K562 (cell line): ENCODE data around the gene WFDC1. TPM values are rescaled to one million over a fixed set of nuclear protein-coding genes. Genes with fewer than 3 reads are reported as not detected.

Experiments
- ATAC-seq: fragments of 200-7000 bp; cut with Tn5 transposase; 3 replicates; pipeline ENCODE4 v1.9.1; 2020; ENCODE audit warnings: moderate library complexity
- BruUV-seq: library from RNA; stranded (reverse); fragments of 400-500 nt; replicated peaks from 2 replicates; lab custom pipeline; 2021; lab: Mats Ljungman, UMichigan
- CTCF ChIA-PET: fragments of 300-600 bp; formaldehyde crosslinking; extraction: SDS; loops from one replicate; lab custom pipeline; 2021; ENCODE audit warnings: low intra/inter-chr PET ratio; lab: Yijun Ruan, JAX
- POLR2A ChIA-PET: fragments of 300-600, 350-650 bp; sonication (Branson Sonifier 250); formaldehyde crosslinking; extraction: SDS; loops from one replicate; lab custom pipeline; 2021; ENCODE audit warnings: antibody characterized with exemption, inconsistent platforms; lab: Yijun Ruan, JAX
- DNase-seq, 4 experiments: peaks; one replicate each; pipeline versions ENCODE4 v3.0.0 to v3.0.0-alpha.2; 2011 to 2018; ENCODE audit warnings: low spot score in 3 of 4, mixed read lengths in 3 of 4; ENCODE audit errors: extremely low read depth in 1 of 4
- FAIRE-seq: peaks from 2 replicates; lab custom pipeline; 2011; peaks lifted over from hg19 to GRCh38; lab: Jason Lieb, UNC
- H2AFZ ChIP-seq: 2 replicates; pipeline ENCODE4 v1.6.0; 2011; ENCODE audit warnings: low read depth, low read length, control low read depth, inconsistent platforms
- H3K27ac ChIP-seq: fragments of 200-600 bp; 3 replicates; pipeline ENCODE4 v1.8.0; 2011; ENCODE audit warnings: low read depth, mild to moderate bottlenecking, control low read depth, inconsistent platforms, low read length, moderate library complexity, mixed read lengths; ENCODE audit errors: extremely low read depth
- H3K27me3 ChIP-seq, 2 experiments: fragments of 300-600 bp in 1 of 2; 2 replicates in 1 of 2; 3 replicates in 1 of 2; pipeline versions ENCODE4 v1.6.0 to v1.8.0; 2011; ENCODE audit warnings: inconsistent platforms in 2 of 2, low read length in 2 of 2, mild to moderate bottlenecking in 1 of 2, mixed read lengths in 1 of 2, moderate library complexity in 1 of 2; ENCODE audit not compliant: control insufficient read depth in 2 of 2, insufficient read depth in 2 of 2
- H3K36me3 ChIP-seq: fragments of 300-600 bp; 3 replicates; pipeline ENCODE4 v1.8.0; 2011; ENCODE audit warnings: mild to moderate bottlenecking, low read length, inconsistent platforms; ENCODE audit not compliant: control insufficient read depth, insufficient read depth
- H3K4me1 ChIP-seq, 2 experiments: fragments of 200-600 bp in 1 of 2; replicated peaks in 1 of 2; 2 replicates in 1 of 2; 3 replicates in 1 of 2; pipeline versions ENCODE4 v1.5.1 to v1.8.0; 2011; ENCODE audit warnings: inconsistent platforms in 2 of 2, low read length in 2 of 2, mild to moderate bottlenecking in 1 of 2, mixed read lengths in 1 of 2, moderate library complexity in 1 of 2; ENCODE audit not compliant: control insufficient read depth in 2 of 2, insufficient read depth in 2 of 2
- H3K4me2 ChIP-seq: 2 replicates; pipeline ENCODE4 v1.6.1; 2011; ENCODE audit warnings: low read length, control low read depth, inconsistent platforms, mixed read lengths; ENCODE audit not compliant: insufficient read depth
- H3K4me3 ChIP-seq: fragments of 200-600 bp; sonication (generic), shearing (Covaris generic); 2 replicates; pipeline ENCODE4 v1.5.1; 2016; ENCODE audit warnings: control low read depth, inconsistent platforms
- H3K79me2 ChIP-seq: fragments of 200-600 bp; 3 replicates; pipeline ENCODE4 v1.8.0; 2011; ENCODE audit warnings: low read length, inconsistent platforms; ENCODE audit not compliant: control insufficient read depth, insufficient read depth
- H3K9ac ChIP-seq, 2 experiments: 2 replicates each; pipeline versions ENCODE4 v1.6.0 to v1.6.1; 2011; ENCODE audit warnings: low read depth in 2 of 2, low read length in 2 of 2, control low read depth in 1 of 2, inconsistent platforms in 1 of 2, mild to moderate bottlenecking in 1 of 2, mixed read lengths in 1 of 2; ENCODE audit not compliant: insufficient read depth in 1 of 2
- H3K9me1 ChIP-seq: one replicate; pipeline ENCODE4 v1.6.0; 2011; ENCODE audit warnings: inconsistent platforms, mild to moderate bottlenecking, low read length, moderate library complexity; ENCODE audit not compliant: control insufficient read depth, insufficient read depth
- H3K9me3 ChIP-seq: replicated peaks from 2 replicates; pipeline ENCODE4 v1.5.1; 2011; ENCODE audit warnings: low read depth, low read length, inconsistent platforms; ENCODE audit not compliant: control insufficient read depth, insufficient read depth
- H4K20me1 ChIP-seq: replicated peaks from 2 replicates; pipeline ENCODE4 v1.6.1; 2011; ENCODE audit warnings: low read length, inconsistent platforms, mixed read lengths; ENCODE audit not compliant: control insufficient read depth, insufficient read depth
- CEBPG ChIP-seq, 3 experiments: fragments of 200-800 bp in 1 of 3; sonication (Bioruptor generic) in 1 of 3; sonication (generic) in 1 of 3; formaldehyde crosslinking in 1 of 3; IDR thresholded peaks in 2 of 3; conservative IDR thresholded peaks in 1 of 3; 2 replicates each; pipeline versions ENCODE4 v1.6.1 to v1.8.0; 2016 to 2022; ENCODE audit warnings: missing compliant biosample characterization in 2 of 3, missing genetic modification characterization in 2 of 3, mild to moderate bottlenecking in 1 of 3, missing genetic modification reagents in 1 of 3
- EGR1 ChIP-seq: fragments of 450-650 bp; conservative IDR thresholded peaks from 2 replicates; pipeline ENCODE4 v1.6.1; 2017; ENCODE audit warnings: mild to moderate bottlenecking
- FOXA3 ChIP-seq, 2 experiments: fragments of 450-650 bp in 1 of 2; sonication (generic) in 1 of 2; formaldehyde crosslinking; IDR thresholded peaks in 1 of 2; conservative IDR thresholded peaks in 1 of 2; 2 replicates each; pipeline versions ENCODE4 v1.4.0 to v1.8.0; 2020 to 2022; ENCODE audit warnings: mild to moderate bottlenecking in 2 of 2, missing genetic modification reagents in 1 of 2
- SIN3B ChIP-seq: fragments of 450-650 bp; IDR thresholded peaks from 2 replicates; pipeline ENCODE4 v1.6.1; 2017; ENCODE audit warnings: low read depth, mild to moderate bottlenecking, moderate library complexity
- ZBTB34 ChIP-seq: fragments of 250-450 bp; sonication (Bioruptor Pico); IDR thresholded peaks from 2 replicates; pipeline ENCODE4 v1.8.0; 2021; ENCODE audit warnings: mild to moderate bottlenecking, moderate library complexity
- WGBS: fragments of 100-300 bp; shearing (Covaris generic); methylation state at CpG from one replicate; pipeline ENCODE4 v1.1.6; 2016; ENCODE audit warnings: low coverage, mixed read lengths; ENCODE audit not compliant: insufficient coverage; ENCODE audit errors: missing lambda C conversion rate; 5-methylcytosine and 5-hydroxymethylcytosine counted together
- in situ Hi-C: fragments of 300-500 bp; cut with MboI; formaldehyde crosslinking; loops from 4 replicates; pipeline ENCODE4 v1.15.0; 2018; ENCODE audit warnings: inconsistent platforms, mixed read lengths
- intact Hi-C: fragments of 100-400 bp; cut with micrococcal nuclease; formaldehyde crosslinking; loops from 2 replicates; pipeline ENCODE4 v1.14.2; 2022
- polyA plus RNA-seq, 8 experiments: library from polyadenylated mRNA; depleted of rRNA in 4 of 8; stranded (reverse) in 5 of 8; unstranded in 3 of 8; fragments of >200 nt; fragmentation: Nextera tagmentation in 2 of 8; fragmentation: Illumina TruSeq in 1 of 8; extraction: Ambion mirVana in 2 of 8; extraction: Trizol in 1 of 8; gene quantifications; 2 replicates each; pipeline versions ENCODE4 v1.2.1 to v1.2.3, GENCODE V29; 2011 to 2014; ENCODE audit warnings: inconsistent platforms in 1 of 8, missing spikeins in 1 of 8
- total RNA-seq, 7 experiments: library from RNA; depleted of rRNA in 6 of 7; stranded (reverse); fragments of >200 nt in 6 of 7; fragmentation: Illumina TruSeq in 2 of 7; extraction: Trizol in 2 of 7; gene quantifications; 2 replicates each; pipeline versions ENCODE4 v1.2.1 to v1.2.3, GENCODE V29; 2011 to 2021; ENCODE audit warnings: low replicate concordance in 1 of 7

Gene WFDC1
- total and polyA plus RNA-seq, 9 of the 15 experiments (the other 6 are each of a cell fraction or from before 2014, with no cell fraction given): not detected

DNA sequence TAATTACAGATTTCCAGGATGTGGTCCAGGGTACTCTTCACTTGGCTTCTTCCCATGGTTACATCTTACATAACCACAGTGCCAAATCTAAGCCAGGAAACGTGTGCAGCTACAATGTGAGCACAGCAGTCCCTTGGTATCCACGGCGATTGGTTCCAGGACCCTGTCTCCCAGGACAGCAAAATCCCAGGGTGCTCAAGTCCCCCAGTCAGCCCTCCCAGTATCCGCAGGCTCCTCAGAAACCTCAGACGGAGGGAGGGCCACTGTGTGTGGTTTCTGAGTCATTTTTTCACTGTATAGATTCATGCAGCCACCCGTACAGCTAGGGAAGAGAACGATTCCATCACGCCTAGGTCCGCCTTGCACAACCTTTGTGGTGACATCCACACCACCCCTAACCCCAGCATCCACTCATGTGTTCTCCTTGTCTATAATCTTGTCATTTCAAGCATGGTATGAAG lies 62.5 kb downstream of the WFDC1 start:
- no peak overlapping the region for H3K9ac ChIP-seq
- BruUV-seq: no TSS peak
- H3K4me2 ChIP-seq: no peak overlapping the region

More for the DNA sequence above, 62.5 kb downstream of the WFDC1 start:
- peaks cover 43 to 71% of the 10 kb centered on the region in 2 experiments for H3K27me3 ChIP-seq
- ATAC-seq: no peak; the same call in 2 of the 3 replicates
- in situ Hi-C loops: no loop called here
- TF ChIP-seq SIN3B: no peak
- TF ChIP-seq ZBTB34 (CRISPR knock-in tag): no peak
- no peak for TF ChIP-seq FOXA3 (CRISPR knock-in tag; conservative IDR thresholded peaks at IDR 0.05 in 1 of 2, IDR thresholded peaks at IDR 0.05 in 1 of 2)
- no peak for TF ChIP-seq EGR1
- TF ChIP-seq CEBPG (CRISPR knock-in tag; IDR thresholded peaks at IDR 0.05): no peak
- TF ChIP-seq CEBPG (tag; conservative IDR thresholded peaks at IDR 0.05 in 1 of 2, IDR thresholded peaks at IDR 0.05 in 1 of 2): peak in 1 of 2 experiments; percentile 52; a peak in 2 of 4 replicates
- TF ChIP-seq, all 486 proteins: peak for 1
- intact Hi-C loops: no loop called here
- CTCF ChIA-PET: no interaction called here
- no peaks in the 10 kb centered on the region for H3K36me3 ChIP-seq
- H3K4me1 ChIP-seq: no peaks in the 10 kb centered on the region
- H3K27ac ChIP-seq: no peak overlapping the region
- H3K4me3 ChIP-seq: no peak overlapping the region
- WGBS: 2% methylated on average over 9 of the region's 9 CpGs
- no peak for DNase-seq
- H3K9me1 ChIP-seq: no peaks in the 10 kb centered on the region
- POLR2A ChIA-PET: interaction anchor here (1.0 kb wide), 1 partner anchor 9 kb away, joined by 4 read pairs; no protein-coding TSS in a partner anchor
- H3K79me2 ChIP-seq: no peaks in the 10 kb centered on the region
- peaks cover 13% of the 10 kb centered on the region for H4K20me1 ChIP-seq
- FAIRE-seq: no peak
- no peak overlapping the region for H2AFZ ChIP-seq
- no peaks in the 10 kb centered on the region for H3K9me3 ChIP-seq
